ENCODE results near the gene SFXN4. TPM values are rescaled to one million over a fixed set of nuclear protein-coding genes. Genes with fewer than 3 reads are reported as not detected.
A peak's percentile ranks its signal among the peaks of the same experiment; 100 is the strongest.

SFXN4 gene
- total RNA-seq, 2 donors from 2014 or later, result 20.5 to 32.0 TPM

- H3K27me3 ChIP-seq, result no peaks in the 10 kb centered on the region
- H3K36me3 ChIP-seq (replicated peaks in 1 of 2; ENCODE audit: insufficient read depth in 1 of 2, low read depth in 2 of 2), result peaks cover 0 to 2% of the 10 kb centered on the region in 2 donors
- peak within 1 kb of the TSS; percentile 86 to 95 for H3K4me3 ChIP-seq
- WGBS, 2 donors, result 0 to 1% methylated on average over 15 to 44 of the region's 45 CpGs
- ATAC-seq, result peak; percentile 99
- peak; percentile 92 to 96 (median 94) for DNase-seq
- H3K9me3 ChIP-seq, result no peaks in the 10 kb centered on the region
- intact Hi-C loops (cut with DNase I), result no loop called here
- peak in 2 of 3 donors; percentile 70 to 81 for TF ChIP-seq POLR2A (IDR thresholded peaks at IDR 0.05)
- TF ChIP-seq, protein P1, sequence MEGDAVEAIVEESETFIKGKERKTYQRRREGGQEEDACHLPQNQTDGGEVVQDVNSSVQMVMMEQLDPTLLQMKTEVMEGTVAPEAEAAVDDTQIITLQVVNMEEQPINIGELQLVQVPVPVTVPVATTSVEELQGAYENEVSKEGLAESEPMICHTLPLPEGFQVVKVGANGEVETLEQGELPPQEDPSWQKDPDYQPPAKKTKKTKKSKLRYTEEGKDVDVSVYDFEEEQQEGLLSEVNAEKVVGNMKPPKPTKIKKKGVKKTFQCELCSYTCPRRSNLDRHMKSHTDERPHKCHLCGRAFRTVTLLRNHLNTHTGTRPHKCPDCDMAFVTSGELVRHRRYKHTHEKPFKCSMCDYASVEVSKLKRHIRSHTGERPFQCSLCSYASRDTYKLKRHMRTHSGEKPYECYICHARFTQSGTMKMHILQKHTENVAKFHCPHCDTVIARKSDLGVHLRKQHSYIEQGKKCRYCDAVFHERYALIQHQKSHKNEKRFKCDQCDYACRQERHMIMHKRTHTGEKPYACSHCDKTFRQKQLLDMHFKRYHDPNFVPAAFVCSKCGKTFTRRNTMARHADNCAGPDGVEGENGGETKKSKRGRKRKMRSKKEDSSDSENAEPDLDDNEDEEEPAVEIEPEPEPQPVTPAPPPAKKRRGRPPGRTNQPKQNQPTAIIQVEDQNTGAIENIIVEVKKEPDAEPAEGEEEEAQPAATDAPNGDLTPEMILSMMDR (IDR thresholded peaks at IDR 0.05), result peak in 2 of 7 experiments; percentile 14 to 21
- peak within 1 kb of the TSS; percentile 80 to 90 (median 81) for H3K27ac ChIP-seq
- H3K4me1 ChIP-seq, result peaks cover 18% of the 10 kb centered on the region
These were observed 13.0 kb upstream of the SFXN4 start, which contains the start of gene PRDX3 for GRCh38 chr10:119178372-119179119. Gene PRDX3, minus strand, starts transcription at chr10:119178812. Its CDS starts 22 bp downstream, at chr10:119178790.

DNA sequence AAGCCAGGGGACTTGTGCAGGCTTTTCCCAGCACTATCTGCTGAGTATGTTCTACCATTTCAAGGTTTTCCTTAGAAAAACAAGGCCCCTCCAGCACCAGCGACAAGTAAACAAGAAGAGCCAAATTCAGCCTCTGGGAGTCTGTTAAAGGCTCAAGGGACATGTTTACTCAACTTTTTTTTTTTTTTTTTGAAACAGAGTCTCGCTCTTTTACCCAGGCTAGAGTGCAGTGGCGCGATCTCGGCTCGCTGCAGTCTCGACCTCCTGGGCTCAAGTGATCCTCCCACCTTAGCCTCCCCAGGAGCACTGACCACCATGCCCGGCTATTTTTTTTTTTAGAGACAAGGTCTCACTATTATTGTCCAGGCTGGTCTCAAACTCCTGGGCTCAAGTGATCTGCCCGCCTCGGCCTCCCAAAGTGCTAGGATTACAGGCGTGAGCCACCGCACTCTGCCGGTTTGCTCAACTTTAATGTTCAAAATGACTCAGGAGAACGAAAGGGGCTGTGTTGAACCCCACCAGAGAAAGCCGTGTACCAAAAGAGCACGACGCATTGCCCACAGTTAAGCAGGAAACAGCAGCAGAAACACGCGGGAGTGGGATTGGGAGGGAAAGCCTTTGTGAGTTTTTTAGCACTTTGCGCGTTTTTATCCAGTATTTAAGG, 12.3 kb upstream of the SFXN4 start:
- Histone ChIP-seq H3K36me3 (replicated peaks in 1 of 2; ENCODE audit: insufficient read depth in 1 of 2, low read depth in 2 of 2) (peaks cover 0 to 4% of the 10 kb centered on the region in 2 donors), H3K4me3 (peak overlapping the region; percentile 86 to 95), H3K4me1 (peaks cover 18% of the 10 kb centered on the region), H3K27ac (peak overlapping the region; percentile 80 to 90 (median 81)), H3K27me3 (no peaks in the 10 kb centered on the region), H3K9me3 (no peaks in the 10 kb centered on the region)
- no peak for TF ChIP-seq POLR2A (IDR thresholded peaks at IDR 0.05)
- TF ChIP-seq, protein P1 (IDR thresholded peaks at IDR 0.05), result no peak
- WGBS, 2 donors, result 11 to 12% methylated on average over 21 of the region's 21 CpGs
- peak in 1 of 4 donors; percentile 10 for DNase-seq
- no peak for ATAC-seq
- intact Hi-C loops (cut with DNase I), result no loop called here

DNA sequence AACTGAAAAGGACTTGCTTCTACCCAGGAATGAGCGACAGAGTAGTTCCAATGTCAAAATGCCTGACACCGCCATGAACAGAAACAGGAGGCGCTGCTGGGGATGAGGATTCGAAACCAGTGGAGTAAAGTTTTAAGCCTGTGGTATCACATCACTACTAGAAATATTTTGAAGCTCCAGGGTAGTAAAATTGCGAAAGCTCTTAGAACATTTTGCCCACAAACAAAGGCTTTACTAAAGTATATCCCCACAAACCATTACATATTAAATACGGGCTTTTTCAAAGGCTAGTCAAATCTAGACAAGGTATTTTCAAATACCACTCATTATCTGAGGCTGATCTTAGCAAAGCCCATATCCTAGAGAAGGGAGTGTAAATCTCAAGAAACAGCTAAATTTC, 10.7 kb upstream of the SFXN4 start:
- peaks cover 18% of the 10 kb centered on the region for H3K4me1 ChIP-seq

GRCh38 chr10:119174109-119174508, 8.6 kb upstream of the SFXN4 start:
- Histone ChIP-seq H3K4me1 (peaks cover 16% of the 10 kb centered on the region), H3K9me3 (no peaks in the 10 kb centered on the region), H3K36me3 (replicated peaks in 1 of 2; ENCODE audit: insufficient read depth in 1 of 2, low read depth in 2 of 2) (peaks cover 7 to 26% of the 10 kb centered on the region in 2 donors), H3K4me3 (no peak overlapping the region), H3K27me3 (no peaks in the 10 kb centered on the region), H3K27ac (no peak overlapping the region)
- intact Hi-C loops (cut with DNase I), result no loop called here
- no peak for DNase-seq
- no peak for TF ChIP-seq POLR2A (IDR thresholded peaks at IDR 0.05)
- TF ChIP-seq, protein P1 (IDR thresholded peaks at IDR 0.05), result no peak
- 51 to 57% methylated on average over 2 of the region's 2 CpGs for WGBS, 2 donors
- no peak for ATAC-seq

More for the DNA sequence above, 10.7 kb upstream of the SFXN4 start:
- DNase-seq (no peak), ATAC-seq (no peak)
- Histone ChIP-seq H3K4me3 (no peak overlapping the region), H3K27ac (no peak overlapping the region), H3K36me3 (replicated peaks in 1 of 2; ENCODE audit: insufficient read depth in 1 of 2, low read depth in 2 of 2) (peaks cover 0 to 17% of the 10 kb centered on the region in 2 donors), H3K9me3 (no peaks in the 10 kb centered on the region), H3K27me3 (no peaks in the 10 kb centered on the region)
- no peak for TF ChIP-seq POLR2A (IDR thresholded peaks at IDR 0.05)
- TF ChIP-seq, protein P1 (IDR thresholded peaks at IDR 0.05), result no peak
- 85 to 94% methylated on average over 6 of the region's 6 CpGs for WGBS, 2 donors
- intact Hi-C loops (cut with DNase I), result no loop called here

Measured in body of pancreas (tissue), 4 donors.